A673 (cell line): ENCODE data around the gene KICS2. TPM values are rescaled to one million over a fixed set of nuclear protein-coding genes. Genes with fewer than 3 reads are reported as not detected.

Source experiments
- BruUV-seq: library from RNA; stranded (reverse); fragments of 400-500 nt; replicated peaks from 2 replicates; lab custom pipeline; 2021; lab: Mats Ljungman, UMichigan
- CTCF ChIA-PET: fragments of 300-600 bp; sonication (Branson Sonifier 250); formaldehyde crosslinking; loops from one replicate; lab custom pipeline; 2022; ENCODE audit warnings: antibody characterized with exemption; lab: Charles Lee
- POLR2A ChIA-PET: fragments of 300-600 bp; sonication (Branson Sonifier 250); formaldehyde crosslinking; loops from one replicate; lab custom pipeline; 2022; ENCODE audit warnings: antibody characterized with exemption; ENCODE audit not compliant: low non-redundant PET; lab: Charles Lee
- DNase-seq: peaks from one replicate; pipeline ENCODE4 v3.0.0-alpha.2; 2015; ENCODE audit warnings: low spot score
- H3K27ac ChIP-seq: fragments of 200-600 bp; sonication (generic); 2 replicates; pipeline ENCODE4 v1.5.1; 2016; ENCODE audit warnings: mixed run types, low read depth, mild to moderate bottlenecking, mixed read lengths, antibody characterized with exemption, low read length; ENCODE audit not compliant: poor library complexity, severe bottlenecking
- H3K27me3 ChIP-seq: fragments of 200-600 bp; sonication (generic); replicated peaks from 2 replicates; pipeline ENCODE4 v1.6.1; 2017; ENCODE audit warnings: mixed run types, low read depth, mild to moderate bottlenecking, mixed read lengths, antibody characterized with exemption, low read length; ENCODE audit not compliant: insufficient read depth, poor library complexity
- H3K36me3 ChIP-seq: fragments of 200-600 bp; sonication (generic); 2 replicates; pipeline ENCODE4 v1.6.1; 2016; ENCODE audit warnings: mixed run types, mild to moderate bottlenecking, mixed read lengths, antibody characterized with exemption, low read length; ENCODE audit not compliant: insufficient read depth, poor library complexity, severe bottlenecking
- H3K4me1 ChIP-seq: fragments of 200-600 bp; sonication (generic); 2 replicates; pipeline ENCODE4 v1.6.1; 2017; ENCODE audit warnings: mixed run types, mild to moderate bottlenecking, mixed read lengths, antibody characterized with exemption, low read length; ENCODE audit not compliant: insufficient read depth, poor library complexity, severe bottlenecking
- H3K4me3 ChIP-seq: fragments of 200-600 bp; sonication (generic); 2 replicates; pipeline ENCODE4 v1.5.1; 2016; ENCODE audit warnings: low read depth, mixed run types, mild to moderate bottlenecking, mixed read lengths, low read length; ENCODE audit not compliant: poor library complexity, severe bottlenecking
- H3K9me3 ChIP-seq: fragments of 200-600 bp; sonication (generic); 2 replicates; pipeline ENCODE4 v1.6.1; 2016; ENCODE audit warnings: mixed run types, low read depth, mild to moderate bottlenecking, mixed read lengths, antibody characterized with exemption, low read length; ENCODE audit not compliant: poor library complexity, severe bottlenecking
- EZH2 ChIP-seq: fragments of 200-600 bp; sonication (generic); IDR thresholded peaks from 2 replicates; pipeline ENCODE4 v1.6.1; 2017; ENCODE audit warnings: borderline replicate concordance, low read depth, mild to moderate bottlenecking, mixed read lengths, antibody characterized with exemption, low read length; ENCODE audit not compliant: poor library complexity, severe bottlenecking
- intact Hi-C: fragments of 100-400 bp; cut with micrococcal nuclease; formaldehyde crosslinking; loops from one replicate; pipeline ENCODE4 v1.10.0; 2022; ENCODE audit not compliant: unreplicated experiment
- total RNA-seq: library from RNA; stranded (reverse); gene quantifications from 2 replicates; pipeline ENCODE4 v1.2.3, GENCODE V29; 2021
- TF ChIP-seq, protein P1 (sequence below): fragments of 300-800, 200-600 bp; sonication (generic); conservative IDR thresholded peaks from 2 replicates; pipeline ENCODE4 v1.5.1; 2017; ENCODE audit warnings: low read depth, mild to moderate bottlenecking, antibody characterized with exemption, low read length, moderate library complexity, mixed read lengths

KICS2 gene
- total RNA-seq, 1 experiment from 2014 or later: 14.0 TPM

DNA sequence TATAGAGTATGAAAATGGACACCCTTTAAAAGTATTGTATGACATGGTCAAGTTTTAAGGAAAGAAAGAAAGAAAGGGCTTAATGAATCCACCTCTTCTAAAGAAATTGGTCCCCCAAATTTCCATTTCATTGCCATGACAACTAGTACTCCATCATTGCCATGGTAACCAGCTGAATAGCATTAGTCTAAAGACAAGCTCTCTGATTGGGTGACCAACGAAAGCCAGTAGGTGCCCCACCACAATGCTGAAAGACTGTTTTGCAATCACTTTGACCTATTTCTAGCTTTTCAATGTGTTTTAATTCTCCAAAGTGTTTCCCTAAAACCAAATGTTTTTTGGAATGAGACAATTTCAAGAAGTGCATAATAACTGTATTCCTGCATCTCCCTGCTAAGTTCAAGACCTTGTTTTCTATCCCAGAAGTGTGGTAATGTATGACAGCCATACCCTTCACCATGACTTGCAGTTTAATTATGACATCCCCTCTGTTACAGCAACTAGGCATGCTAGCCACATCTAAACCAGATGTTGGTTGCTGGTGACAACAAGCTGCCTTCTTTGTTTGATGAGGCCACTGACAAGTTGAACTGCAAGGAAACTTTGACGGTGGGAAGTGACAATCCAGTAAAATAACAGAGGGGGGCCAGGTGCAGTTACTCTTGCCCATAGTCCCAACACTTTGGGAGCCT, 46.7 kb downstream of the KICS2 start:
- DNase-seq: peak; percentile 50
- H3K4me1 ChIP-seq: peaks cover 17% of the 10 kb centered on the region
- H3K36me3 ChIP-seq: no peaks in the 10 kb centered on the region
- TF ChIP-seq, protein P1, sequence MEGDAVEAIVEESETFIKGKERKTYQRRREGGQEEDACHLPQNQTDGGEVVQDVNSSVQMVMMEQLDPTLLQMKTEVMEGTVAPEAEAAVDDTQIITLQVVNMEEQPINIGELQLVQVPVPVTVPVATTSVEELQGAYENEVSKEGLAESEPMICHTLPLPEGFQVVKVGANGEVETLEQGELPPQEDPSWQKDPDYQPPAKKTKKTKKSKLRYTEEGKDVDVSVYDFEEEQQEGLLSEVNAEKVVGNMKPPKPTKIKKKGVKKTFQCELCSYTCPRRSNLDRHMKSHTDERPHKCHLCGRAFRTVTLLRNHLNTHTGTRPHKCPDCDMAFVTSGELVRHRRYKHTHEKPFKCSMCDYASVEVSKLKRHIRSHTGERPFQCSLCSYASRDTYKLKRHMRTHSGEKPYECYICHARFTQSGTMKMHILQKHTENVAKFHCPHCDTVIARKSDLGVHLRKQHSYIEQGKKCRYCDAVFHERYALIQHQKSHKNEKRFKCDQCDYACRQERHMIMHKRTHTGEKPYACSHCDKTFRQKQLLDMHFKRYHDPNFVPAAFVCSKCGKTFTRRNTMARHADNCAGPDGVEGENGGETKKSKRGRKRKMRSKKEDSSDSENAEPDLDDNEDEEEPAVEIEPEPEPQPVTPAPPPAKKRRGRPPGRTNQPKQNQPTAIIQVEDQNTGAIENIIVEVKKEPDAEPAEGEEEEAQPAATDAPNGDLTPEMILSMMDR: no peak
- no peak for TF ChIP-seq EZH2
- no peak overlapping the region for H3K27ac ChIP-seq
- BruUV-seq: no TSS peak
- intact Hi-C loops: no loop called here
- CTCF ChIA-PET: no interaction called here
- H3K4me3 ChIP-seq: no peak overlapping the region
- H3K27me3 ChIP-seq: no peaks in the 10 kb centered on the region
- H3K9me3 ChIP-seq: no peaks in the 10 kb centered on the region
- POLR2A ChIA-PET: no interaction called here

DNA sequence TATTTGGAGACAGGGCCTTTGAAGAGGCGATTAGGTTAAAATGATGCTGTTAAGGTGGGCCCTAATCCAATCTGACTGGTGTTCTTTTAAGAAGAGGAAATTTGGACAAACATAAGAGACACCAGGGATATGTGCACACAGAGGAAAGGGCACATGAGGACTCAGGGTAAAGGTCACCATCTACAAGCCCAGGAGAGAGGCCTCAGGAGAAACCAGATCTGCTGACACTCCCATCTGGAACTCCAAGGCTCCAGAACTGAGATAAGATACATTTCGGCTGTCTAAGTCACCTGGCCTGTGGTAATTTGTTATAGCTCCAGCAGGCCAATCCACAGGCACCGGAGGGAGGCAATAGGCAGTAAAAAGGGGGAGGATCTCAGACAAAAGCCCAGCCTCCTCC, 48.6 kb downstream of the KICS2 start:
- Histone ChIP-seq H3K4me1 (peaks cover 24% of the 10 kb centered on the region), H3K4me3 (no peak overlapping the region), H3K27me3 (no peaks in the 10 kb centered on the region), H3K36me3 (no peaks in the 10 kb centered on the region), H3K9me3 (no peaks in the 10 kb centered on the region), H3K27ac (no peak overlapping the region)
- DNase-seq: no peak
- intact Hi-C loops: no loop called here
- CTCF ChIA-PET: no interaction called here
- TF ChIP-seq, protein P1: no peak
- no peak for TF ChIP-seq EZH2
- POLR2A ChIA-PET: no interaction called here
- BruUV-seq: no TSS peak

Other genes with a start within 250 kb of the KICS2 start
- not detected in 2 replicates for gene C12orf56, start 168.5 kb upstream of the KICS2 start, total RNA-seq
- 192 and 198 TPM in 2 replicates for gene XPOT, start 182.1 kb upstream of the KICS2 start, total RNA-seq
- gene TBK1, start 229.8 kb upstream of the KICS2 start, total RNA-seq: 30.2 and 33.8 TPM in 2 replicates